ENCODE data around the gene CCKAR. TPM values are rescaled to one million over a fixed set of nuclear protein-coding genes. Genes with fewer than 3 reads are reported as not detected.

Gene CCKAR
- total RNA-seq, 1 experiment from 2014 or later = not detected

GRCh38 chr4:26510334-26510964 is 20.2 kb upstream of the CCKAR start:
- TF ChIP-seq ATF3 (CRISPR knock-in tag; conservative IDR thresholded peaks at IDR 0.05) (no peak), JUN (CRISPR knock-in tag; IDR thresholded peaks at IDR 0.05) (no peak), ARID4B (CRISPR knock-in tag; IDR thresholded peaks at IDR 0.05; ENCODE audit: borderline replicate concordance) (no peak), ETV6 (CRISPR knock-in tag; IDR thresholded peaks at IDR 0.05) (no peak), ZNF219 (CRISPR knock-in tag; IDR thresholded peaks at IDR 0.05; ENCODE audit: borderline replicate concordance) (no peak), KAT7 (CRISPR knock-in tag; IDR thresholded peaks at IDR 0.05; ENCODE audit: borderline replicate concordance) (no peak), FOXP1 (CRISPR knock-in tag; IDR thresholded peaks at IDR 0.05; ENCODE audit: borderline replicate concordance) (no peak), TCF7 (CRISPR knock-in tag; IDR thresholded peaks at IDR 0.05; ENCODE audit: low read depth) (no peak), NFE2L1 (CRISPR knock-in tag; IDR thresholded peaks at IDR 0.05) (no peak), ZNF121 (CRISPR knock-in tag; IDR thresholded peaks at IDR 0.05) (no peak), NFATC4 (CRISPR knock-in tag; IDR thresholded peaks at IDR 0.05) (no peak), FOXP4 (CRISPR knock-in tag; IDR thresholded peaks at IDR 0.05) (no peak), FOXJ3 (CRISPR knock-in tag; IDR thresholded peaks at IDR 0.05; ENCODE audit: borderline replicate concordance) (no peak), PRDM15 (CRISPR knock-in tag; IDR thresholded peaks at IDR 0.05) (no peak), PREB (CRISPR knock-in tag; IDR thresholded peaks at IDR 0.05; ENCODE audit: borderline replicate concordance) (no peak), ZSCAN18 (CRISPR knock-in tag; IDR thresholded peaks at IDR 0.05) (no peak), ZNF317 (CRISPR knock-in tag; IDR thresholded peaks at IDR 0.05; ENCODE audit: borderline replicate concordance, low read depth) (no peak), ZBTB43 (CRISPR knock-in tag; IDR thresholded peaks at IDR 0.05) (no peak), TEAD1 (CRISPR knock-in tag; IDR thresholded peaks at IDR 0.05) (no peak), CBFB (CRISPR knock-in tag; IDR thresholded peaks at IDR 0.05; ENCODE audit: low read depth) (no peak)
- CTCF ChIA-PET = interaction anchor here (0.5 to 0.7 kb wide), 2 partner anchors 13 to 395 kb away, joined by 3 to 4 read pairs; no protein-coding TSS in a partner anchor
- no peak for DNase-seq (ENCODE audit: low spot score)
- ATAC-seq = no peak
- Mint-ChIP-seq H3K27me3 (ENCODE audit: low read depth) (no peaks in the 10 kb centered on the region), H3K36me3 (no peaks in the 10 kb centered on the region), H3K9me3 (peaks cover 8% of the 10 kb centered on the region), H3K27ac (no peak overlapping the region), H3K4me3 (no peak overlapping the region), H3K4me1 (no peaks in the 10 kb centered on the region)
- POLR2A ChIA-PET = no interaction called here
